K562 (cell line): Measurements from ENCODE around the gene S100A9. TPM values are rescaled to one million over a fixed set of nuclear protein-coding genes. Genes with fewer than 3 reads are reported as not detected.

Experiments
- ELK1 ChIP-seq: sonication (generic); formaldehyde crosslinking; IDR thresholded peaks from 2 replicates; pipeline ENCODE4 v1.8.1; 2022; ENCODE audit warnings: missing genetic modification reagents
- HEY1 ChIP-seq: fragments of 250-450 bp; sonication (Bioruptor Pico); IDR thresholded peaks from 2 replicates; pipeline ENCODE4 v1.5.0; 2020; ENCODE audit warnings: mild to moderate bottlenecking, moderate library complexity, borderline replicate concordance
- MTA3 ChIP-seq: fragments of 450-650 bp; formaldehyde crosslinking; IDR thresholded peaks from 2 replicates; pipeline ENCODE4 v1.6.1; 2017; ENCODE audit warnings: mild to moderate bottlenecking, borderline replicate concordance
- NR0B1 ChIP-seq: fragments of 450-650 bp; IDR thresholded peaks from one replicate; pipeline ENCODE4 v1.6.1; 2018; ENCODE audit warnings: mild to moderate bottlenecking, moderate library complexity; ENCODE audit not compliant: partially characterized antibody
- RBFOX2 ChIP-seq: fragments of 200-400 bp; formaldehyde crosslinking; IDR thresholded peaks from 2 replicates; pipeline ENCODE4 v1.6.1; 2017; ENCODE audit warnings: low read depth, mild to moderate bottlenecking, low read length, moderate library complexity
- SAFB2 ChIP-seq: fragments of 200-400 bp; formaldehyde crosslinking; IDR thresholded peaks from 2 replicates; pipeline ENCODE4 v1.6.1; 2018; ENCODE audit warnings: borderline replicate concordance, low read length, low read depth, moderate library complexity; ENCODE audit not compliant: severe bottlenecking
- SMARCA5 ChIP-seq: fragments of 450-650 bp; IDR thresholded peaks from 2 replicates; pipeline ENCODE4 v1.6.1; 2016
- TFAM ChIP-seq: fragments of 250-450 bp; sonication (Bioruptor Pico); conservative IDR thresholded peaks from 2 replicates; pipeline ENCODE4 v1.5.0; 2021; ENCODE audit warnings: mild to moderate bottlenecking, moderate library complexity
- ZNF146 ChIP-seq: IDR thresholded peaks from one replicate; pipeline ENCODE4 v1.6.1; 2018; ENCODE audit warnings: missing compliant biosample characterization; ENCODE audit not compliant: unreplicated experiment
- ZNF551 ChIP-seq: fragments of 250-450 bp; sonication (Bioruptor Pico); IDR thresholded peaks from 2 replicates; pipeline ENCODE4 v1.5.0; 2021; ENCODE audit warnings: mild to moderate bottlenecking, moderate library complexity
- ZNF609 ChIP-seq: sonication (generic); formaldehyde crosslinking; IDR thresholded peaks from 2 replicates; pipeline ENCODE4 v1.8.1; 2023; ENCODE audit warnings: missing genetic modification reagents, mild to moderate bottlenecking, borderline replicate concordance
- ZNF77 ChIP-seq: fragments of 250-450 bp; sonication (Bioruptor Pico); IDR thresholded peaks from 2 replicates; pipeline ENCODE4 v1.5.0; 2020
- polyA plus RNA-seq, 8 experiments: library from polyadenylated mRNA; depleted of rRNA in 4 of 8; stranded (reverse) in 5 of 8; unstranded in 3 of 8; fragments of >200 nt; fragmentation: Nextera tagmentation in 2 of 8; fragmentation: Illumina TruSeq in 1 of 8; extraction: Ambion mirVana in 2 of 8; extraction: Trizol in 1 of 8; gene quantifications; 2 replicates each; pipeline versions ENCODE4 v1.2.1 to v1.2.3, GENCODE V29; 2011 to 2014; ENCODE audit warnings: inconsistent platforms in 1 of 8, missing spikeins in 1 of 8
- total RNA-seq, 7 experiments: library from RNA; depleted of rRNA in 6 of 7; stranded (reverse); fragments of >200 nt in 6 of 7; fragmentation: Illumina TruSeq in 2 of 7; extraction: Trizol in 2 of 7; gene quantifications; 2 replicates each; pipeline versions ENCODE4 v1.2.1 to v1.2.3, GENCODE V29; 2011 to 2021; ENCODE audit warnings: low replicate concordance in 1 of 7
- TF ChIP-seq, protein P1 (sequence below), 2 experiments: fragments of 200-800 bp in 1 of 2; sonication (Bioruptor generic) in 1 of 2; sonication (generic) in 1 of 2; formaldehyde crosslinking in 1 of 2; IDR thresholded peaks in 1 of 2; conservative IDR thresholded peaks in 1 of 2; 2 replicates each; pipeline versions ENCODE4 v1.5.0 to v1.6.1; 2016 to 2020; ENCODE audit warnings: missing compliant biosample characterization in 1 of 2, missing genetic modification characterization in 1 of 2, missing genetic modification reagents in 1 of 2
- TF ChIP-seq, protein P2 (sequence below): fragments of 250-450 bp; sonication (Bioruptor Pico); IDR thresholded peaks from 2 replicates; pipeline ENCODE4 v1.9.0; 2021; ENCODE audit warnings: mild to moderate bottlenecking, inconsistent platforms

The S100A9 gene
- total and polyA plus RNA-seq, 9 of the 15 experiments (the other 6 are each of a cell fraction or from before 2014, with no cell fraction given), result 0.80 TPM; not detected in 8

GRCh38 chr1:153343811-153344717 is 13.6 kb upstream of the S100A9 start (continued):
- TF ChIP-seq, protein P1, sequence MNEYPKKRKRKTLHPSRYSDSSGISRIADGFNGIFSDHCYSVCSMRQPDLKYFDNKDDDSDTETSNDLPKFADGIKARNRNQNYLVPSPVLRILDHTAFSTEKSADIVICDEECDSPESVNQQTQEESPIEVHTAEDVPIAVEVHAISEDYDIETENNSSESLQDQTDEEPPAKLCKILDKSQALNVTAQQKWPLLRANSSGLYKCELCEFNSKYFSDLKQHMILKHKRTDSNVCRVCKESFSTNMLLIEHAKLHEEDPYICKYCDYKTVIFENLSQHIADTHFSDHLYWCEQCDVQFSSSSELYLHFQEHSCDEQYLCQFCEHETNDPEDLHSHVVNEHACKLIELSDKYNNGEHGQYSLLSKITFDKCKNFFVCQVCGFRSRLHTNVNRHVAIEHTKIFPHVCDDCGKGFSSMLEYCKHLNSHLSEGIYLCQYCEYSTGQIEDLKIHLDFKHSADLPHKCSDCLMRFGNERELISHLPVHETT (CRISPR knock-in tag; conservative IDR thresholded peaks at IDR 0.05 in 1 of 2, IDR thresholded peaks at IDR 0.05 in 1 of 2), result peak in 1 of 2 experiments; percentile 97; a peak in 2 of 4 replicates
- no peak for TF ChIP-seq TFAM (CRISPR knock-in tag)
- peak; percentile 92 for TF ChIP-seq HEY1
- no peak for TF ChIP-seq ZNF551
- no peak for TF ChIP-seq ELK1
- peak; percentile 82 for TF ChIP-seq MTA3
- no peak for TF ChIP-seq ZNF146 (CRISPR knock-in tag)
- TF ChIP-seq, protein P2, sequence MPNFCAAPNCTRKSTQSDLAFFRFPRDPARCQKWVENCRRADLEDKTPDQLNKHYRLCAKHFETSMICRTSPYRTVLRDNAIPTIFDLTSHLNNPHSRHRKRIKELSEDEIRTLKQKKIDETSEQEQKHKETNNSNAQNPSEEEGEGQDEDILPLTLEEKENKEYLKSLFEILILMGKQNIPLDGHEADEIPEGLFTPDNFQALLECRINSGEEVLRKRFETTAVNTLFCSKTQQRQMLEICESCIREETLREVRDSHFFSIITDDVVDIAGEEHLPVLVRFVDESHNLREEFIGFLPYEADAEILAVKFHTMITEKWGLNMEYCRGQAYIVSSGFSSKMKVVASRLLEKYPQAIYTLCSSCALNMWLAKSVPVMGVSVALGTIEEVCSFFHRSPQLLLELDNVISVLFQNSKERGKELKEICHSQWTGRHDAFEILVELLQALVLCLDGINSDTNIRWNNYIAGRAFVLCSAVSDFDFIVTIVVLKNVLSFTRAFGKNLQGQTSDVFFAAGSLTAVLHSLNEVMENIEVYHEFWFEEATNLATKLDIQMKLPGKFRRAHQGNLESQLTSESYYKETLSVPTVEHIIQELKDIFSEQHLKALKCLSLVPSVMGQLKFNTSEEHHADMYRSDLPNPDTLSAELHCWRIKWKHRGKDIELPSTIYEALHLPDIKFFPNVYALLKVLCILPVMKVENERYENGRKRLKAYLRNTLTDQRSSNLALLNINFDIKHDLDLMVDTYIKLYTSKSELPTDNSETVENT (CRISPR knock-in tag), result no peak
- TF ChIP-seq SMARCA5, result peak; percentile 66; the same call in 1 of the 2 replicates
- TF ChIP-seq ZNF609 (CRISPR knock-in tag), result peak; percentile 97; the same call in 1 of the 2 replicates
- no peak for TF ChIP-seq NR0B1
- TF ChIP-seq RBFOX2, result no peak
- no peak for TF ChIP-seq SAFB2
- no peak for TF ChIP-seq ZNF77 (CRISPR knock-in tag)
